Uterus (tissue), 2 donors: ENCODE data around the gene TRIM52.

Experiments
- CTCF ChIP-seq, 4 experiments: fragments of 200-600 bp in 2 of 4; fragments of 450-650 bp in 2 of 4; sonication (generic) in 2 of 4; IDR thresholded peaks; one replicate each; pipeline ENCODE4 v1.5.1; 2016 to 2019; ENCODE audit warnings: antibody characterized with exemption in 4 of 4, mild to moderate bottlenecking in 2 of 4, moderate library complexity in 1 of 4
- POLR2A ChIP-seq, 2 donors: fragments of 450-650 bp; IDR thresholded peaks; one replicate each; pipeline ENCODE4 v1.6.1; 2016; ENCODE audit warnings: antibody characterized with exemption in 2 of 2, mild to moderate bottlenecking in 1 of 2, moderate library complexity in 1 of 2

- TF ChIP-seq POLR2A (IDR thresholded peaks at IDR 0.05) (no peak), CTCF (IDR thresholded peaks at IDR 0.05) (no peak)
Observed at GRCh38 chr5:181248277-181248676, 12.7 kb downstream of the TRIM52 start.
